HG02588 (cell line): ENCODE measurements around the gene DVL3.

Source experiments
- ATAC-seq: cut with Tn5 transposase; IDR thresholded peaks from one replicate; pipeline ENCODE4 v1.9.1; 2021; ENCODE audit warnings: mild to moderate bottlenecking, moderate library complexity; ENCODE audit not compliant: unreplicated experiment

DVL3 gene

GRCh38 chr3:184209146-184209923 is 54.2 kb downstream of the DVL3 start:
- no peak for ATAC-seq

- ATAC-seq: no peak
Measured at GRCh38 chr3:184211297-184211696, 56.1 kb downstream of the DVL3 start.

- ATAC-seq: no peak
Measured at GRCh38 chr3:184211718-184212117, 56.5 kb downstream of the DVL3 start.

GRCh38 chr3:184218814-184219213 is 63.6 kb downstream of the DVL3 start:
- no peak for ATAC-seq

GRCh38 chr3:184222521-184222920 is 67.3 kb downstream of the DVL3 start:
- no peak for ATAC-seq
